ENCODE measurements around the gene PPP1R12A. TPM values are rescaled to one million over a fixed set of nuclear protein-coding genes. Genes with fewer than 3 reads are reported as not detected.

Gene PPP1R12A
- total RNA-seq (2022; extraction: Qiagen RNA extraction), result 16.3 to 34.3 TPM (median 25.7 TPM) in 5 replicates

GRCh38 chr12:79935021-79935623 is at the start of gene PPP1R12A:
TSS of gene PPP1R12A (minus strand) at chr12:79935097. CDS start at chr12:79934931, 166 bp downstream.

Other genes with a start within 250 kb of the PPP1R12A start
- gene PAWR, start 244.1 kb downstream of the PPP1R12A start, total RNA-seq (2022; extraction: Qiagen RNA extraction), result 31.7 to 75.8 TPM (median 59.5 TPM) in 5 replicates
- 0.02 TPM in 1 of 5 replicates, not detected in the others for gene OTOGL, start 164.4 kb upstream of the PPP1R12A start, total RNA-seq (2022; extraction: Qiagen RNA extraction)

Data from A549 treated with CORT108297 at 1 μM for 4 hours (cell line).